Measurements from ENCODE around the gene ZNF692.

DNA sequence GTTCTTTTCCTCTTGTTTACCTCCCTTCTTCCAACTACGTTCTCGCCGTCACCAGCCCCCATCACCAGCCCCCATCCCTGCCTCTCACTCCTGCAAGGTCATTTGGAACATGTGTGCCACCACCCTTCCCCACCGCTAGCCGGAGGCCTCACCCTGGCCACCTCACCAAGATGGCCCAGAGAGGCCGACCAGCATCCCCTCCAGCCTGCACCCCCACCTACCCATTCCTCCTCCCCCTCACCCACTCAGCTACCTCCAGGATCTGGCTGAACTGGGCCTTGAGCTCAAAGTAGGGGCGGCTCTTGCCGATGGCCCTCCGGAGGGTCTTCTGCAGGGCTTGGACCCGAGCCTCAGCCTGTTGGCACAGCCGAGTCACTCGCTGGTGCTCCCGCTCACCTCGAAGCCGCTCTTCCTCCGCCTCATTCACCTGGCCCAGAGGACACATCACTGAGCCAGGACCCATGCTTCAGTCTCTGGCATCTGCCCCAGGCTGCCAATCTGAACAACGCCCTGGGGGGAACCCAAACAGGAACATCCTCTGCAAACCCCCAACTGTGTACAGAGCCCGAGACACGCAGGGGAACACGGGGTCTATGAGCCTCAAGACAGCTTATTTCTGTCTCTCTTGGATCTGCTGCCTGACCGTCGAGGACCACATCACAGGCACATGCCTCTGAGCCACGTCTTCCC, 46.0 kb downstream of the ZNF692 start:
- TF ChIP-seq, protein P1, sequence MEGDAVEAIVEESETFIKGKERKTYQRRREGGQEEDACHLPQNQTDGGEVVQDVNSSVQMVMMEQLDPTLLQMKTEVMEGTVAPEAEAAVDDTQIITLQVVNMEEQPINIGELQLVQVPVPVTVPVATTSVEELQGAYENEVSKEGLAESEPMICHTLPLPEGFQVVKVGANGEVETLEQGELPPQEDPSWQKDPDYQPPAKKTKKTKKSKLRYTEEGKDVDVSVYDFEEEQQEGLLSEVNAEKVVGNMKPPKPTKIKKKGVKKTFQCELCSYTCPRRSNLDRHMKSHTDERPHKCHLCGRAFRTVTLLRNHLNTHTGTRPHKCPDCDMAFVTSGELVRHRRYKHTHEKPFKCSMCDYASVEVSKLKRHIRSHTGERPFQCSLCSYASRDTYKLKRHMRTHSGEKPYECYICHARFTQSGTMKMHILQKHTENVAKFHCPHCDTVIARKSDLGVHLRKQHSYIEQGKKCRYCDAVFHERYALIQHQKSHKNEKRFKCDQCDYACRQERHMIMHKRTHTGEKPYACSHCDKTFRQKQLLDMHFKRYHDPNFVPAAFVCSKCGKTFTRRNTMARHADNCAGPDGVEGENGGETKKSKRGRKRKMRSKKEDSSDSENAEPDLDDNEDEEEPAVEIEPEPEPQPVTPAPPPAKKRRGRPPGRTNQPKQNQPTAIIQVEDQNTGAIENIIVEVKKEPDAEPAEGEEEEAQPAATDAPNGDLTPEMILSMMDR (IDR thresholded peaks at IDR 0.05) = no peak
- TF ChIP-seq EP300 (IDR thresholded peaks at IDR 0.05) (no peak), POLR2A (IDR thresholded peaks at IDR 0.05) (no peak)

All from upper lobe of left lung (tissue), 4 donors.